ENCODE measurements around the gene PRTN3. TPM values are rescaled to one million over a fixed set of nuclear protein-coding genes. Genes with fewer than 3 reads are reported as not detected.

Gene PRTN3
- total RNA-seq, 1 experiment from 2014 or later, result not detected

- POLR2A ChIA-PET, result interaction anchor here (0.6 to 2.4 kb wide), 9 partner anchors 8 to 253 kb away, joined by 3 to 10 read pairs (median 3); no protein-coding TSS in a partner anchor
Observed at GRCh38 chr19:799076-799881, 41.5 kb upstream of the PRTN3 start.

GRCh38 chr19:800360-801029 is 40.3 kb upstream of the PRTN3 start:
- Mint-ChIP-seq H3K4me3 (ENCODE audit: unreplicated experiment) (peak overlapping the region; percentile 91), H3K9me3 (ENCODE audit: unreplicated experiment) (no peaks in the 10 kb centered on the region), H3K27ac (ENCODE audit: low read depth, unreplicated experiment) (peak overlapping the region; percentile 70), H3K4me1 (ENCODE audit: insufficient read depth, unreplicated experiment) (peaks cover 33% of the 10 kb centered on the region), H3K27me3 (ENCODE audit: insufficient read depth, unreplicated experiment) (no peaks in the 10 kb centered on the region), H3K36me3 (ENCODE audit: insufficient read depth, unreplicated experiment) (peaks cover 59% of the 10 kb centered on the region)
- BruUV-seq (replicated peaks), result no TSS peak
- TF ChIP-seq CTCF (IDR thresholded peaks at IDR 0.05; ENCODE audit: unreplicated experiment), result no peak
- ChIA-PET CTCF (interaction anchor here (0.7 to 1.2 kb wide), 2 partner anchors 56 to 113 kb away, joined by 3 to 6 read pairs; partner anchors contain the start of gene R3HDM4), POLR2A (interaction anchor here (0.6 to 2.4 kb wide), 4 partner anchors 22 to 118 kb away, joined by 3 to 10 read pairs (median 4); no protein-coding TSS in a partner anchor)
- DNase-seq (ENCODE audit: unreplicated experiment), result peak; percentile 39
- intact Hi-C loops (cut with micrococcal nuclease), result no loop called here

More at GRCh38 chr19:799076-799881, 41.5 kb upstream of the PRTN3 start:
- CTCF ChIA-PET, result interaction anchor here (0.6 to 1.7 kb wide), 6 partner anchors 19 to 123 kb away, joined by 3 to 6 read pairs (median 4); partner anchors contain the start of gene R3HDM4
- Mint-ChIP-seq H3K4me1 (ENCODE audit: insufficient read depth, unreplicated experiment) (peaks cover 33% of the 10 kb centered on the region), H3K9me3 (ENCODE audit: unreplicated experiment) (no peaks in the 10 kb centered on the region), H3K36me3 (ENCODE audit: insufficient read depth, unreplicated experiment) (peaks cover 52% of the 10 kb centered on the region), H3K27ac (ENCODE audit: low read depth, unreplicated experiment) (peak overlapping the region; percentile 70), H3K27me3 (ENCODE audit: insufficient read depth, unreplicated experiment) (no peaks in the 10 kb centered on the region), H3K4me3 (ENCODE audit: unreplicated experiment) (peak overlapping the region; percentile 91)
- peak; percentile 63 for DNase-seq (ENCODE audit: unreplicated experiment)
- BruUV-seq (replicated peaks), result no TSS peak
- intact Hi-C loops (cut with micrococcal nuclease), result loop anchor here (1.0 kb wide), 1 partner anchor 29 kb away; no protein-coding TSS in a partner anchor
- TF ChIP-seq CTCF (IDR thresholded peaks at IDR 0.05; ENCODE audit: unreplicated experiment), result no peak

GRCh38 chr19:801030-801860 is 39.6 kb upstream of the PRTN3 start:
- CTCF ChIA-PET, result interaction anchor here (0.7 kb wide), 1 partner anchor 56 kb away, joined by 3 read pairs; no protein-coding TSS in a partner anchor
- peaks cover 63% of the 10 kb centered on the region for H3K36me3 Mint-ChIP-seq (ENCODE audit: insufficient read depth, unreplicated experiment)
- DNase-seq (ENCODE audit: unreplicated experiment), result peak; percentile 75

More at GRCh38 chr19:801030-801860, 39.6 kb upstream of the PRTN3 start:
- peaks cover 33% of the 10 kb centered on the region for H3K4me1 Mint-ChIP-seq (ENCODE audit: insufficient read depth, unreplicated experiment)
- no peak for TF ChIP-seq CTCF (IDR thresholded peaks at IDR 0.05; ENCODE audit: unreplicated experiment)
- POLR2A ChIA-PET, result interaction anchor here (0.6 to 1.6 kb wide), 6 partner anchors 9 to 131 kb away, joined by 3 to 5 read pairs (median 3); no protein-coding TSS in a partner anchor
- intact Hi-C loops (cut with micrococcal nuclease), result no loop called here
- BruUV-seq (replicated peaks), result no TSS peak
- H3K4me3 Mint-ChIP-seq (ENCODE audit: unreplicated experiment), result peak overlapping the region; percentile 61
- no peaks in the 10 kb centered on the region for H3K9me3 Mint-ChIP-seq (ENCODE audit: unreplicated experiment)
- no peak overlapping the region for H3K27ac Mint-ChIP-seq (ENCODE audit: low read depth, unreplicated experiment)
- H3K27me3 Mint-ChIP-seq (ENCODE audit: insufficient read depth, unreplicated experiment), result no peaks in the 10 kb centered on the region
